ENCODE measurements around the gene CPNE6. TPM values are rescaled to one million over a fixed set of nuclear protein-coding genes. Genes with fewer than 3 reads are reported as not detected.

The CPNE6 gene
- total RNA-seq, 2 donors from 2014 or later = 1.8 to 8.8 TPM

DNA sequence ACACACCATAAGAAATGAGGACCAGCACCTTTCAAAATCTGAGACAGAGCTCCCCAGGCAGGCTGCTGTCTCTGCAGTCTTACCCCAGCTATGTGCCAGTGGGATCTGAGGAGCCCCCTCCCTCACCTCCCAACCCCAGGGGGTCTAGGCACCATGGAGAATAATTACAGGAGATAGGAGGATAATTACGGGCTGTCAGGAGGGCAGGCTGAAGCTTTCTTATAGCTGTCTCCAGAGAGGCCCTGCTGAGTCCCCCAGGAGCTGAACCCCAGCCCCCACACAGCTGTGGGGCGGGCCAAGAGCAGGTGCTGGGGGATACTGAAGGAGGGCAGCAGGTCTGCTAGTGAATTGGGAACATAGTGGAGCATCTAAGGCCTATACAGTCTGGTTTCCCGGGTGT, 6.8 kb downstream of the CPNE6 start:
- H3K4me3 ChIP-seq = no peak overlapping the region
- intact Hi-C loops (cut with DNase I) = no loop called here
- no peak for DNase-seq (ENCODE audit: low spot score)
- TF ChIP-seq, protein P1, sequence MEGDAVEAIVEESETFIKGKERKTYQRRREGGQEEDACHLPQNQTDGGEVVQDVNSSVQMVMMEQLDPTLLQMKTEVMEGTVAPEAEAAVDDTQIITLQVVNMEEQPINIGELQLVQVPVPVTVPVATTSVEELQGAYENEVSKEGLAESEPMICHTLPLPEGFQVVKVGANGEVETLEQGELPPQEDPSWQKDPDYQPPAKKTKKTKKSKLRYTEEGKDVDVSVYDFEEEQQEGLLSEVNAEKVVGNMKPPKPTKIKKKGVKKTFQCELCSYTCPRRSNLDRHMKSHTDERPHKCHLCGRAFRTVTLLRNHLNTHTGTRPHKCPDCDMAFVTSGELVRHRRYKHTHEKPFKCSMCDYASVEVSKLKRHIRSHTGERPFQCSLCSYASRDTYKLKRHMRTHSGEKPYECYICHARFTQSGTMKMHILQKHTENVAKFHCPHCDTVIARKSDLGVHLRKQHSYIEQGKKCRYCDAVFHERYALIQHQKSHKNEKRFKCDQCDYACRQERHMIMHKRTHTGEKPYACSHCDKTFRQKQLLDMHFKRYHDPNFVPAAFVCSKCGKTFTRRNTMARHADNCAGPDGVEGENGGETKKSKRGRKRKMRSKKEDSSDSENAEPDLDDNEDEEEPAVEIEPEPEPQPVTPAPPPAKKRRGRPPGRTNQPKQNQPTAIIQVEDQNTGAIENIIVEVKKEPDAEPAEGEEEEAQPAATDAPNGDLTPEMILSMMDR (IDR thresholded peaks at IDR 0.05) = no peak
- TF ChIP-seq POLR2A (IDR thresholded peaks at IDR 0.05) (no peak), POLR2AphosphoS5 (IDR thresholded peaks at IDR 0.05) (no peak)
- H3K36me3 ChIP-seq = no peaks in the 10 kb centered on the region
- no peaks in the 10 kb centered on the region for H3K27me3 ChIP-seq (replicated peaks; ENCODE audit: insufficient read depth)
- H3K27ac ChIP-seq = no peak overlapping the region
- peaks cover 4% of the 10 kb centered on the region for H3K4me1 ChIP-seq (replicated peaks)
- 83% methylated on average over 3 of the region's 3 CpGs for WGBS
- H3K9me3 ChIP-seq = no peaks in the 10 kb centered on the region

- TF ChIP-seq, protein P1 (IDR thresholded peaks at IDR 0.05) = no peak
- Histone ChIP-seq H3K27me3 (replicated peaks; ENCODE audit: insufficient read depth) (no peaks in the 10 kb centered on the region), H3K36me3 (no peaks in the 10 kb centered on the region), H3K4me1 (replicated peaks) (peaks cover 4% of the 10 kb centered on the region), H3K4me3 (no peak overlapping the region), H3K9me3 (no peaks in the 10 kb centered on the region), H3K27ac (no peak overlapping the region)
- no peak for DNase-seq (ENCODE audit: low spot score)
- WGBS = 90% methylated on average over 9 of the region's 9 CpGs
- intact Hi-C loops (cut with DNase I) = no loop called here
These were observed 8.3 kb downstream of the CPNE6 start for GRCh38 chr14:24079491-24080141.

DNA sequence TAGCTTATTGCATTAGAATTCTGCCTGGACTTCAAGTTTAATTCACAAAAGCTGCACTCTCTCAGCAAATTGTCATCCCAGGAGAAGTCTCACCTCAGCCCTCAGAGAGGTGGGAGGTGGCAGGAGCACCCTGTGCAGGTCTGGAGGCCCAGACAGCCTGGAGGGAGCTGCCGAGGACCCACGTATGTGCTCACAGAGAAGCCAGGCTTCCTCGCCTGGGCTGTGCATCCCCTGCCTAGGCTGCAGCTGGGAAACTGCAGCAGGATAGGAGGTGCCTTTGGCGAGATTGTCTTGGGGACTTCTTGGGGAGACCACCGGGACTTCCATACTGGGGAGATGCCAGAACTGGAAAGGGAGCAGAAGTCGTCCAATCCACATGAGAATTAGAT, 8.8 kb downstream of the CPNE6 start:
- intact Hi-C loops (cut with DNase I) = no loop called here
- Histone ChIP-seq H3K27me3 (replicated peaks; ENCODE audit: insufficient read depth) (no peaks in the 10 kb centered on the region), H3K36me3 (no peaks in the 10 kb centered on the region), H3K27ac (peak overlapping the region in 1 of 2 donors; percentile 72), H3K9me3 (no peaks in the 10 kb centered on the region), H3K4me3 (no peak overlapping the region), H3K4me1 (replicated peaks) (peaks cover 4% of the 10 kb centered on the region)
- DNase-seq (ENCODE audit: low spot score) = no peak
- no peak for TF ChIP-seq POLR2A (IDR thresholded peaks at IDR 0.05)
- TF ChIP-seq, protein P1 (IDR thresholded peaks at IDR 0.05) = no peak
- TF ChIP-seq POLR2AphosphoS5 (IDR thresholded peaks at IDR 0.05) = no peak
- 81% methylated on average over 6 of the region's 6 CpGs for WGBS

DNA sequence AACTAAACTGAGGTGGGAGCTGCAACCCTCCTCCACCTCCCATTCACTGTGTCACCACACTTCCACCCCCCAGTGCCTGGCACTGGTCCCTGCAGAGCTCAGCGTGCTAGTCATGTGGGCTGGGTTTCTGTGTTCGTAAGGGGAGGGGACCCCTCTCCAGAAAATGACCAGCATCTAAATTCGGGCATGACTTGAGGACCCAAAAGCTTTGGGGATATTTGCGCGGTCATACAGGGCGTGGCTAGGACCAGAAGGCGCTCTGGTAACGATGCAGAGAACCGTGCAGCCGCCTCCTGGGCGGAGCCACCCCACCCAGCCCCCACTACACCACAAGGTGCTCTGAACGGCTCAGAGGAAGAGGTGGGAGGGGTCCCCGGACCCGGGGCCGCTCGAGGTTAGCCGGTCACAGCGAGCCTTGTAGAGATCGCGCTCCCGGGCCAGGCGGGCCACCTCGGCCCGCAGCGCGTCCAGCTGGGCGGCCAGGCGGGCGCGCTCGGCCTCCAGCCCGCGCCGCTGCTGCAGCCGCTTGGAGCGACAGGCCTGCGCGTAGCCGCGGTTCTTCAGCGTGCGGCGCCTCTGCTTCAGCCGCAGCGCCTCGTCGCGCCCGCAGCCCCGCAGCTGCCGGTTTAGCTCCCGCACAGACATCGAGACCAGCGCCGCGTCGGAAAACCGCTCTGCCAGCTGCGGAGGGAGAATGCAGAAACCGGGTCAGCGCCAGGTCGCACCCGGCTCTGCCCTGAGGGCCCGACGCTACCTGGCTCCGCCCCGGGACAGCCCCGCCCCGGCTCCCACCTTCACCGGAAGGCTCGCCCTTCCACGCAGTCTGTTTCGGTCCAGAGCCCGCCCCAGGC, 9.8 kb downstream of the CPNE6 start:
- TF ChIP-seq POLR2A (IDR thresholded peaks at IDR 0.05) (no peak), POLR2AphosphoS5 (IDR thresholded peaks at IDR 0.05) (peak; percentile 25)
- WGBS = under 1% methylated on average over 35 of the region's 74 CpGs
- Histone ChIP-seq H3K27me3 (replicated peaks; ENCODE audit: insufficient read depth) (no peaks in the 10 kb centered on the region), H3K36me3 (no peaks in the 10 kb centered on the region), H3K9me3 (no peaks in the 10 kb centered on the region), H3K4me3 (peak overlapping the region; percentile 47 to 59), H3K4me1 (replicated peaks) (peaks cover 4% of the 10 kb centered on the region), H3K27ac (peak overlapping the region; percentile 59 to 72)
- intact Hi-C loops (cut with DNase I) = no loop called here
- DNase-seq (ENCODE audit: low spot score) = peak; percentile 54

- Histone ChIP-seq H3K27me3 (replicated peaks; ENCODE audit: insufficient read depth) (no peaks in the 10 kb centered on the region), H3K27ac (peak overlapping the region; percentile 59 to 72), H3K9me3 (no peaks in the 10 kb centered on the region), H3K4me3 (peak overlapping the region; percentile 47 to 59), H3K4me1 (replicated peaks) (peaks cover 4% of the 10 kb centered on the region), H3K36me3 (no peaks in the 10 kb centered on the region)
- no peak for DNase-seq (ENCODE audit: low spot score)
- WGBS = 19% methylated on average over 26 of the region's 26 CpGs
- TF ChIP-seq, protein P1 (IDR thresholded peaks at IDR 0.05) = no peak
- TF ChIP-seq POLR2A (IDR thresholded peaks at IDR 0.05) (no peak), POLR2AphosphoS5 (IDR thresholded peaks at IDR 0.05) (no peak)
- intact Hi-C loops (cut with DNase I) = no loop called here
These were observed 10.4 kb downstream of the CPNE6 start for GRCh38 chr14:24081739-24082211.
